Fibroblast of lung (primary cell): Measurements from ENCODE around the gene ARFIP1.

ENCODE experiments used
- EZH2 ChIP-seq: IDR thresholded peaks from 2 replicates; pipeline ENCODE4 v1.5.1; 2012; ENCODE audit warnings: low read length, control low read depth, mild to moderate bottlenecking; ENCODE audit errors: missing control alignments
- TF ChIP-seq, protein P1 (sequence below), 2 donors: IDR thresholded peaks in 1 of 2; conservative IDR thresholded peaks in 1 of 2; 1 replicate in 1 of 2; 2 replicates in 1 of 2; pipeline ENCODE4 v1.5.1; 2011 to 2012; ENCODE audit warnings: low read length in 2 of 2, control low read depth in 1 of 2, inconsistent platforms in 1 of 2, low read depth in 1 of 2, mild to moderate bottlenecking in 1 of 2

DNA sequence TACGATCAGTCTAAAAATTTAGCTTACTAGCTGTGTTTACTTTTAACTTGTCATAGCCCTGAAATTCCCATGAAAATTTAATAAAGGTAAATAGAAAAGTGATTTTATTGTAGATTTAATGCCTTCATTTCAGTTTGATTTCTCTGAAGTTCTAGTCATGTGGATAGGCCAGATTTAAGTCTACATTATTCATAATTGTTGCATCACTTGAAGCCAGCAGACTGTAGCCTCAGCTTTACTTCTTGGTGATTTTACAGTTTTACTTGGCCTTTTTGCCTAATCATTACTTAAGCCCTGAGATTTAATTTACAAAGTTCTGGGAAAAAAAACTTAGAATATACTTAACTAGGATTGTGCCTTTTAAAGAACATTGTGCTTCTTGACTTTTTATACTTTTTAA is 82.9 kb downstream of the ARFIP1 start:
- TF ChIP-seq, protein P1, sequence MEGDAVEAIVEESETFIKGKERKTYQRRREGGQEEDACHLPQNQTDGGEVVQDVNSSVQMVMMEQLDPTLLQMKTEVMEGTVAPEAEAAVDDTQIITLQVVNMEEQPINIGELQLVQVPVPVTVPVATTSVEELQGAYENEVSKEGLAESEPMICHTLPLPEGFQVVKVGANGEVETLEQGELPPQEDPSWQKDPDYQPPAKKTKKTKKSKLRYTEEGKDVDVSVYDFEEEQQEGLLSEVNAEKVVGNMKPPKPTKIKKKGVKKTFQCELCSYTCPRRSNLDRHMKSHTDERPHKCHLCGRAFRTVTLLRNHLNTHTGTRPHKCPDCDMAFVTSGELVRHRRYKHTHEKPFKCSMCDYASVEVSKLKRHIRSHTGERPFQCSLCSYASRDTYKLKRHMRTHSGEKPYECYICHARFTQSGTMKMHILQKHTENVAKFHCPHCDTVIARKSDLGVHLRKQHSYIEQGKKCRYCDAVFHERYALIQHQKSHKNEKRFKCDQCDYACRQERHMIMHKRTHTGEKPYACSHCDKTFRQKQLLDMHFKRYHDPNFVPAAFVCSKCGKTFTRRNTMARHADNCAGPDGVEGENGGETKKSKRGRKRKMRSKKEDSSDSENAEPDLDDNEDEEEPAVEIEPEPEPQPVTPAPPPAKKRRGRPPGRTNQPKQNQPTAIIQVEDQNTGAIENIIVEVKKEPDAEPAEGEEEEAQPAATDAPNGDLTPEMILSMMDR (conservative IDR thresholded peaks at IDR 0.05 in 1 of 2, IDR thresholded peaks at IDR 0.05 in 1 of 2; ENCODE audit: low read depth in 1 of 2, low read length in 2 of 2), result no peak
- no peak for TF ChIP-seq EZH2
